ENCODE results near the gene QSOX2. TPM values are rescaled to one million over a fixed set of nuclear protein-coding genes. Genes with fewer than 3 reads are reported as not detected.

Gene QSOX2
- total RNA-seq, 2 donors from 2014 or later: 8.8 to 22.7 TPM

DNA sequence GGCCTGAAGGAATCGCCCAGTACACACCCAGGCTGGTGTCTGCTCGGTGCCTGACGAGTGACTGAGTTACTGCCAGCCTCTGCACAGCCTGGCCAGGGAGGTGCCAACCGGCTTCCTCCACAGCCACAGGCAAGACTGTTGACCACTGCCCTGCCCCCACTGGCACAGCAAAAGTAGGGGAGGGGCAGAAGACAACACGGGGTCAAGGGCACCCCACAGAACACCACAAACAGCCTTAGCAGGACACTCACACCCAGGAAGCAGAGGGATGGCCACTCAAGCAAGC, 40.0 kb downstream of the QSOX2 start:
- TF ChIP-seq, protein P1, sequence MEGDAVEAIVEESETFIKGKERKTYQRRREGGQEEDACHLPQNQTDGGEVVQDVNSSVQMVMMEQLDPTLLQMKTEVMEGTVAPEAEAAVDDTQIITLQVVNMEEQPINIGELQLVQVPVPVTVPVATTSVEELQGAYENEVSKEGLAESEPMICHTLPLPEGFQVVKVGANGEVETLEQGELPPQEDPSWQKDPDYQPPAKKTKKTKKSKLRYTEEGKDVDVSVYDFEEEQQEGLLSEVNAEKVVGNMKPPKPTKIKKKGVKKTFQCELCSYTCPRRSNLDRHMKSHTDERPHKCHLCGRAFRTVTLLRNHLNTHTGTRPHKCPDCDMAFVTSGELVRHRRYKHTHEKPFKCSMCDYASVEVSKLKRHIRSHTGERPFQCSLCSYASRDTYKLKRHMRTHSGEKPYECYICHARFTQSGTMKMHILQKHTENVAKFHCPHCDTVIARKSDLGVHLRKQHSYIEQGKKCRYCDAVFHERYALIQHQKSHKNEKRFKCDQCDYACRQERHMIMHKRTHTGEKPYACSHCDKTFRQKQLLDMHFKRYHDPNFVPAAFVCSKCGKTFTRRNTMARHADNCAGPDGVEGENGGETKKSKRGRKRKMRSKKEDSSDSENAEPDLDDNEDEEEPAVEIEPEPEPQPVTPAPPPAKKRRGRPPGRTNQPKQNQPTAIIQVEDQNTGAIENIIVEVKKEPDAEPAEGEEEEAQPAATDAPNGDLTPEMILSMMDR (IDR thresholded peaks at IDR 0.05): no peak
- TF ChIP-seq POLR2A (IDR thresholded peaks at IDR 0.05): no peak
- Histone ChIP-seq H3K4me3 (no peak overlapping the region), H3K36me3 (replicated peaks in 1 of 2; ENCODE audit: insufficient read depth in 1 of 2, low read depth in 2 of 2) (peaks cover 0 to 2% of the 10 kb centered on the region in 2 donors), H3K27me3 (peaks cover 0 to 28% of the 10 kb centered on the region in 2 donors), H3K4me1 (peaks cover 7% of the 10 kb centered on the region), H3K27ac (no peak overlapping the region), H3K9me3 (no peaks in the 10 kb centered on the region)
- intact Hi-C loops (cut with DNase I): no loop called here
- 93 to 100% methylated on average over 2 to 5 of the region's 5 CpGs for WGBS, 2 donors
- ATAC-seq: no peak
- no peak for DNase-seq

DNA sequence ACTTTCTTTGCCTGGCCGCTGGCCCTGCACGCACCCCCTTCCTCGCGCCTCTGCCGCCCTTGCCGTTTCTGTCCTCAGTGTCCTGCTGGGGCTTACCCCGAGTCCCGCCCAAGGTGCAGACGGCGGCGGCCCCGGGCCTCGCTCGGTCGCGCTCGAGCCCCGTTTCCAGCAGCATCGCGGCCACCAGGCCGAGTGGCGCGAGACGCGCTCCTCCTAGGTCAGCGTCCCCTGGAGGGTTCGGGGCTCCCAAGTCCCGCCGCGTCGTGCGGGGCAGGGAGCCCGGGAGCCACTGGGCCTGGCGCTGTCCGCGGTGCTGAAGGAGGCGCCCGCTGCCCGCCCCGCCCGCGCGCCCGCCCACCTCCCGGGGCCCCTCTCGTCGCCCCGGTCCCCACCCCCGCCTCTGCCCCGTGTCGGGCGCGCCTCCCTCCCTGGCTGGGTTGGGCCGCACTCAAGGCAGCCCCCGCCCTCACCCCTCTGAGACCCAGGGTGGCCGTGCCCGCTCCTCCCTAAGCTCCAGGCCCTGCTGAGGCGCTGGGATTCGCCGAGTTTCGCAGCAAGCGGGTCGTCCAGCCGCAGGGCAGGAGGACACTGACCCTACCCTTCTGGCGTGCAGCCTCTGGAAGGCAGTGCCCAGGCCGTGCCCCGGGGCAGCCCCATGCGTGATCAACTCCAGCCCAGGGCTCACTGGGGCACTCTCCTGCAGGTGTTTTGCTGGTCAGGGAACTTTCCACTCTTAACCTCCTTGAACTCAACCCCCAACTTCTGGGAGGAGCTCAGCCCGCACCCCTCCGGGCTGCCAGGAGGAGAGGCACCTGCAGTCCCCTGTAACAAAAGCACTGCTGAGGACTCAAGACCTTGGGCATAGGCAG, 40.5 kb downstream of the QSOX2 start, which contains the start of gene LHX3:
TSS of gene LHX3 (minus strand) at position 291 of the 869 bp plus-strand sequence. CDS start at position 175, 116 bp downstream.
- ATAC-seq: peak; percentile 51
- intact Hi-C loops (cut with DNase I): no loop called here
- no peaks in the 10 kb centered on the region for H3K9me3 ChIP-seq
- H3K4me3 ChIP-seq: no peak within 1 kb of the TSS
- peak in 2 of 4 donors; percentile 26 to 30 for DNase-seq
- H3K36me3 ChIP-seq (replicated peaks in 1 of 2; ENCODE audit: insufficient read depth in 1 of 2, low read depth in 2 of 2): peaks cover 0 to 2% of the 10 kb centered on the region in 2 donors
- H3K4me1 ChIP-seq: peaks cover 7% of the 10 kb centered on the region
- H3K27ac ChIP-seq: no peak within 1 kb of the TSS
- TF ChIP-seq, protein P1 (IDR thresholded peaks at IDR 0.05): no peak
- TF ChIP-seq POLR2A (IDR thresholded peaks at IDR 0.05): no peak
- peaks cover 0 to 28% of the 10 kb centered on the region in 2 donors for H3K27me3 ChIP-seq
- 13 to 16% methylated on average over 17 to 63 of the region's 70 CpGs for WGBS, 2 donors

DNA sequence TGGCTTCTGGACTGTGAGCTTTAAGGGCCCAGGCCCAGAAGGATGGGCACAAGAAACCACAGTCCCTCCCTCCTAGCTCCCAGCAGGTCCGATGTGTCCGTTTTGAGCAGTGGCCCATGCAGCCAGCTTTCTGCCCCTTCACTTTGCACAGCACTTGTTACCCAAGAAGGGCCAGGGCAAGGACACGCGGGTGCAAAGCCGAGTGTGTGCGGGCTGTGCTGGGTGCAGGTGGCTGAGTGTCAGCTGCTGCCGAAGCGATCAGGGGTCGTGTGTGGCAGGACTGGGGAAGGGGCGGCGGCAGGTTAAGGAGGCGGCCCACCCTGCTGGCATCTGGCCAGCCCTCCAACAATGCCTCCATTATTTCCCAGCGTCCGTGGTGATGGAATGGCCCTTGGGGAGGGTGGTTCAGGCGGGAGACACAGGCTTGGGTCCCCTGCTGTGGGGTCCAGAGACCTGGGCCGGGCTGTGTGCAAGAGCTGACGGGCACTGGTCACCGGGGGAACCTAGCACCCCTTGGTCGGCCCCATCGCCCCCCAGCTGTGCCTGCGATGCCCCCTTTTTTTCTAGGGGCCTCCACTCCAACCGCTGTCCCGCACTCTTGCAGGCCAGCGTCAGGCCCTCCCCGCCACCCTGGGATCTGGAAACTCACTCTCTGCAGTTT, 41.3 kb downstream of the QSOX2 start:
- Histone ChIP-seq H3K36me3 (replicated peaks in 1 of 2; ENCODE audit: insufficient read depth in 1 of 2, low read depth in 2 of 2) (peaks cover 0 to 2% of the 10 kb centered on the region in 2 donors), H3K4me3 (no peak overlapping the region), H3K27me3 (peaks cover 0 to 36% of the 10 kb centered on the region in 2 donors), H3K4me1 (peaks cover 7% of the 10 kb centered on the region), H3K9me3 (no peaks in the 10 kb centered on the region), H3K27ac (no peak overlapping the region)
- intact Hi-C loops (cut with DNase I): no loop called here
- no peak for ATAC-seq
- no peak for DNase-seq
- WGBS, 2 donors: 44 to 51% methylated on average over 10 to 23 of the region's 25 CpGs
- TF ChIP-seq, protein P1 (IDR thresholded peaks at IDR 0.05): no peak
- TF ChIP-seq POLR2A (IDR thresholded peaks at IDR 0.05): no peak

DNA sequence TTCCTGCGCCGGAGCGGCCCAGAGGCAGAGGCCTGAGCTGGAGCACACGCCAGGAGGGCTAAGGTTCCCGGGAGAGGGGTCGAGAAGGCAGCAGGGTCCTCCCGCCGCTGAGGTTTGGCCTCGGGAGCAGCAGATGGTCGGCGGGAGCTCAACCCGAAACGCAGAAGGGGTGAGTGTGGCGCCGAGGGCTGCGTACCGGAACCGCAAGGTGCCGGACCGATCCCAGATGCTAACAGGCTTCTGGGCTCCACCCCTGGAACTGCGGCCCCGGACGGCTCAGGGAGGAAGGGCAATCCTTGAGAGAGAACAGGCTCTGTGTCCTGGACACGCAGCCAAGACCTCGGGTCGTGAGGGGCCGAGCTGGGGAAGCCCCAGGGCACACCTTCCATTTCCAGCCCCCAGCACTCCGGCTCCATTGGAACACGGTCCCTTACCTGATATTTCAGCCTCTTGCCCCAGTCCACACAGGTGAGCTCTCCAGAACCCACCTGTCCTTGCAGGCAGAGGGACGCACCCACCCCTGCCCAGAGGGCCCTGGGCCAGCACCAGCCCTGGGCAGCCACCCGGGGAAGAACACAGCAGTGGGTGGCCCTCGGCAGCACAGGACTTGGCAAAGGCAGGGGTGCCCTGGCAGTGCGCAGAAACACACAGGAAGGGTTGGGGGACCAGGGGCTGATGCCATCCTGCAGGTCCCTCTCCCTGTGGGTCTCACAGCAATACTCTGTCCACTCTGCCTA, 42.0 kb downstream of the QSOX2 start:
- TF ChIP-seq POLR2A (IDR thresholded peaks at IDR 0.05): no peak
- TF ChIP-seq, protein P1 (IDR thresholded peaks at IDR 0.05): no peak
- Histone ChIP-seq H3K36me3 (replicated peaks in 1 of 2; ENCODE audit: insufficient read depth in 1 of 2, low read depth in 2 of 2) (no peaks in the 10 kb centered on the region), H3K4me1 (peaks cover 9% of the 10 kb centered on the region), H3K27me3 (peaks cover 0 to 38% of the 10 kb centered on the region in 2 donors), H3K27ac (no peak overlapping the region), H3K4me3 (no peak overlapping the region), H3K9me3 (no peaks in the 10 kb centered on the region)
- intact Hi-C loops (cut with DNase I): no loop called here
- DNase-seq: no peak
- no peak for ATAC-seq
- WGBS, 2 donors: 14 to 17% methylated on average over 23 to 33 of the region's 33 CpGs

Measured in body of pancreas (tissue), 4 donors.